Effector CD4-positive, alpha-beta T cell (primary cell): ENCODE data around the gene GUCY2D.
"Not testable (repeated sequence)": the region's sequence is repeated elsewhere in the genome, so short reads cannot be mapped to it uniquely, and the experiment has no call there.

Experiments used
- DNase-seq: peaks from one replicate; pipeline ENCODE4 v3.0.0-alpha.2; 2020

GUCY2D gene

GRCh38 chr17:8046929-8047768 lies 44.7 kb downstream of the GUCY2D start:
- no peak for DNase-seq

- no peak for DNase-seq
Measured at GRCh38 chr17:8047769-8048110, 45.3 kb downstream of the GUCY2D start.

GRCh38 chr17:8048236-8048635 lies 45.8 kb downstream of the GUCY2D start:
- no peak for DNase-seq

- no peak for DNase-seq
Measured at GRCh38 chr17:8048736-8049135, 46.3 kb downstream of the GUCY2D start.

- DNase-seq = no peak
Measured at GRCh38 chr17:8051831-8052230, 49.4 kb downstream of the GUCY2D start.

GRCh38 chr17:8052256-8053252 lies 50.1 kb downstream of the GUCY2D start:
- no peak for DNase-seq

GRCh38 chr17:8053600-8053999 lies 51.2 kb downstream of the GUCY2D start:
- no peak for DNase-seq

- no peak for DNase-seq
Measured at GRCh38 chr17:8055851-8056231, 53.4 kb downstream of the GUCY2D start.

GRCh38 chr17:8056232-8056975 lies 54.0 kb downstream of the GUCY2D start:
- DNase-seq = no peak

- no peak for DNase-seq
Measured at GRCh38 chr17:8056976-8057625, 54.7 kb downstream of the GUCY2D start.

- peak; percentile 34 for DNase-seq
Measured at GRCh38 chr17:8057691-8058114, 55.3 kb downstream of the GUCY2D start.

- DNase-seq = no peak
Measured at GRCh38 chr17:8059131-8059530, 56.7 kb downstream of the GUCY2D start.

GRCh38 chr17:8060274-8060673 lies 57.9 kb downstream of the GUCY2D start:
- peak; percentile 58 for DNase-seq

GRCh38 chr17:8061851-8062250 lies 59.4 kb downstream of the GUCY2D start:
- DNase-seq = not testable (repeated sequence)

GRCh38 chr17:8062435-8062806 lies 60.0 kb downstream of the GUCY2D start:
- DNase-seq = no peak

GRCh38 chr17:8062807-8063483 lies 60.5 kb downstream of the GUCY2D start:
- DNase-seq = no peak

- DNase-seq = no peak
Measured at GRCh38 chr17:8063761-8064534, 61.5 kb downstream of the GUCY2D start.

- DNase-seq = no peak
Measured at GRCh38 chr17:8064561-8065019, 62.2 kb downstream of the GUCY2D start.

- no peak for DNase-seq
Measured at GRCh38 chr17:8066841-8067775, 64.7 kb downstream of the GUCY2D start.

GRCh38 chr17:8067806-8068205 lies 65.4 kb downstream of the GUCY2D start:
- DNase-seq = no peak
